Stomach (tissue), 4 donors: ENCODE results near the gene HDAC9.

Experiments used
- CTCF ChIP-seq, 7 experiments: fragments of 450-650 bp in 4 of 7; fragments of 200-600 bp in 3 of 7; sonication (generic) in 3 of 7; IDR thresholded peaks; one replicate each; pipeline ENCODE4 v1.5.1; 2016 to 2019; ENCODE audit warnings: antibody characterized with exemption in 7 of 7, control low read depth in 2 of 7, mild to moderate bottlenecking in 1 of 7
- EP300 ChIP-seq: sonication (generic); formaldehyde crosslinking; IDR thresholded peaks from one replicate; pipeline ENCODE4 v1.6.1; 2017; ENCODE audit warnings: antibody characterized with exemption
- POLR2A ChIP-seq, 4 donors: fragments of 450-650 bp; IDR thresholded peaks; one replicate each; pipeline ENCODE4 v1.6.1; 2016; ENCODE audit warnings: antibody characterized with exemption in 4 of 4, control low read depth in 2 of 4, mild to moderate bottlenecking in 1 of 4, moderate library complexity in 1 of 4
- POLR2AphosphoS5 ChIP-seq, 3 donors: sonication (generic); formaldehyde crosslinking; IDR thresholded peaks; one replicate each; pipeline ENCODE4 v1.6.1; 2016; ENCODE audit warnings: antibody characterized with exemption in 3 of 3

- no peak for TF ChIP-seq CTCF (IDR thresholded peaks at IDR 0.05)
- TF ChIP-seq POLR2AphosphoS5 (IDR thresholded peaks at IDR 0.05) = no peak
- no peak for TF ChIP-seq POLR2A (IDR thresholded peaks at IDR 0.05)
- TF ChIP-seq EP300 = no peak
Measured at GRCh38 chr7:18831943-18832342, 336.4 kb downstream of the HDAC9 start.
